Dermis microvascular lymphatic vessel endothelial cell (primary cell): ENCODE results near the gene AP1M2. TPM values are rescaled to one million over a fixed set of nuclear protein-coding genes. Genes with fewer than 3 reads are reported as not detected.
"Not testable (repeated sequence)": the region's sequence is repeated elsewhere in the genome, so short reads cannot be mapped to it uniquely, and the experiment has no call there.

Source experiments
- DNase-seq, 2 donors: peaks; one replicate each; pipeline versions ENCODE4 v3.0.0 to v3.0.0-alpha.2; 2010; ENCODE audit warnings: low read depth in 2 of 2
- total RNA-seq: library from RNA; depleted of rRNA; stranded (reverse); fragments of >200 nt; gene quantifications from 2 replicates; pipeline ENCODE4 v1.2.1, GENCODE V29; 2014

AP1M2 gene
- total RNA-seq, 1 donor from 2014 or later: not detected

GRCh38 chr19:10565567-10566407 lies 21.3 kb downstream of the AP1M2 start, which contains the start of gene KRI1:
Gene KRI1, minus strand, starts transcription at chr19:10566010. Its CDS starts 11 bp downstream, at chr19:10565999.
- DNase-seq: peak; percentile 91 to 97

GRCh38 chr19:10565028-10565566 lies 22.0 kb downstream of the AP1M2 start:
- DNase-seq: no peak

- DNase-seq: no peak
Measured at GRCh38 chr19:10562609-10563008, 24.5 kb downstream of the AP1M2 start.

GRCh38 chr19:10560154-10560553 lies 27.0 kb downstream of the AP1M2 start:
- no peak for DNase-seq

- no peak for DNase-seq
Measured at GRCh38 chr19:10557603-10558197, 29.4 kb downstream of the AP1M2 start.

- no peak for DNase-seq
Measured at GRCh38 chr19:10555610-10555973, 31.5 kb downstream of the AP1M2 start.

- DNase-seq: no peak
Measured at GRCh38 chr19:10554760-10555609, 32.1 kb downstream of the AP1M2 start.

GRCh38 chr19:10553943-10554381 lies 33.1 kb downstream of the AP1M2 start:
- DNase-seq: no peak

GRCh38 chr19:10553087-10553667 lies 33.9 kb downstream of the AP1M2 start:
- no peak for DNase-seq

- no peak for DNase-seq
Measured at GRCh38 chr19:10552510-10553053, 34.5 kb downstream of the AP1M2 start.

- DNase-seq: no peak
Measured at GRCh38 chr19:10551698-10552301, 35.3 kb downstream of the AP1M2 start.

- not testable (repeated sequence) for DNase-seq
Measured at GRCh38 chr19:10551006-10551405, 36.1 kb downstream of the AP1M2 start.

- no peak for DNase-seq
Measured at GRCh38 chr19:10550336-10550735, 36.8 kb downstream of the AP1M2 start.

- DNase-seq: no peak
Measured at GRCh38 chr19:10549733-10550132, 37.4 kb downstream of the AP1M2 start.

- no peak for DNase-seq
Measured at GRCh38 chr19:10548746-10549276, 38.3 kb downstream of the AP1M2 start.

- DNase-seq: no peak
Measured at GRCh38 chr19:10546817-10547216, 40.3 kb downstream of the AP1M2 start.

GRCh38 chr19:10544753-10545251 lies 42.3 kb downstream of the AP1M2 start:
- no peak for DNase-seq

- no peak for DNase-seq
Measured at GRCh38 chr19:10544242-10544752, 42.8 kb downstream of the AP1M2 start.

- DNase-seq: peak in 1 of 2 donors; percentile 53
Measured at GRCh38 chr19:10543420-10544241, 43.5 kb downstream of the AP1M2 start, which contains the start of gene ATG4D. Gene ATG4D, plus strand, starts transcription at chr19:10543904. Its CDS starts 187 bp downstream, at chr19:10544091.
